T-helper 2 cell treated with Interferon-gamma antibody and Interleukin-4, amounts not matched to agents 5 μg/mL and 100 μg/mL, for 36 hours (primary cell): ENCODE measurements around the gene TMEM247.
"Not testable (repeated sequence)": the region's sequence is repeated elsewhere in the genome, so short reads cannot be mapped to it uniquely, and the experiment has no call there.

Experiments
- DNase-seq: peaks from one replicate; pipeline ENCODE4 v3.0.0; 2021; ENCODE audit warnings: low spot score
- H3K27ac Mint-ChIP-seq: one replicate; pipeline ENCODE4 v1.8.0; 2021; ENCODE audit warnings: mild to moderate bottlenecking, mixed read lengths
- H3K27me3 Mint-ChIP-seq: one replicate; pipeline ENCODE4 v1.8.0; 2021; ENCODE audit warnings: low read depth, mixed read lengths
- H3K36me3 Mint-ChIP-seq: one replicate; pipeline ENCODE4 v1.8.0; 2021; ENCODE audit warnings: low read depth, mixed read lengths
- H3K4me1 Mint-ChIP-seq: one replicate; pipeline ENCODE4 v1.8.0; 2021; ENCODE audit warnings: low read depth, mixed read lengths
- H3K4me3 Mint-ChIP-seq: one replicate; pipeline ENCODE4 v1.8.0; 2022; ENCODE audit warnings: mild to moderate bottlenecking, moderate library complexity, mixed read lengths
- H3K9me3 Mint-ChIP-seq: one replicate; pipeline ENCODE4 v1.8.0; 2021; ENCODE audit warnings: mixed read lengths

The TMEM247 gene

GRCh38 chr2:46469116-46469515, 10.2 kb upstream of the TMEM247 start:
- H3K4me1 Mint-ChIP-seq, result peaks cover 2% of the 10 kb centered on the region
- peaks cover 17% of the 10 kb centered on the region for H3K27me3 Mint-ChIP-seq
- no peak for DNase-seq
- H3K36me3 Mint-ChIP-seq, result no peaks in the 10 kb centered on the region
- no peaks in the 10 kb centered on the region for H3K9me3 Mint-ChIP-seq
- no peak overlapping the region for H3K27ac Mint-ChIP-seq
- no peak overlapping the region for H3K4me3 Mint-ChIP-seq

DNA sequence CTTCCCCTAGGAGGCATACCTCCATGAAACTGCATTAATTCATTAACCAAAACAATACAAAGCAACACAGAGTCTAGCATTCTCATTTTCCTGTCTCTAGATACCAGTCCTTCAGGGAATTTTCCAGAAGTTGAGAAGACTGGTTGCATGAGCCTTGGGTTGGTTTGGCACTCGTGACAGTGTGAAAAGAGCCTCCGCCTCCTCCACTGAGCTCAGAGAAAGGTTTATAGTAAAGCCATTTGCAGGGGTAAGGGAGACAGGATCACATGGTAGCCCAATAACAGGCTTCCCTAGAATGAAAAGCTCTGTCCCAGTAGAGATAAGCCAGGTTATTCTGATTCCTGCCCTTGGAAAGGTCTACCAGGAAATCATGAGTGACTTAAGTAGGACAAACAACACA, 9.7 kb upstream of the TMEM247 start:
- DNase-seq, result no peak
- peaks cover 2% of the 10 kb centered on the region for H3K4me1 Mint-ChIP-seq
- peaks cover 23% of the 10 kb centered on the region for H3K27me3 Mint-ChIP-seq
- H3K36me3 Mint-ChIP-seq, result no peaks in the 10 kb centered on the region
- H3K4me3 Mint-ChIP-seq, result no peak overlapping the region
- H3K9me3 Mint-ChIP-seq, result no peaks in the 10 kb centered on the region
- H3K27ac Mint-ChIP-seq, result no peak overlapping the region

DNA sequence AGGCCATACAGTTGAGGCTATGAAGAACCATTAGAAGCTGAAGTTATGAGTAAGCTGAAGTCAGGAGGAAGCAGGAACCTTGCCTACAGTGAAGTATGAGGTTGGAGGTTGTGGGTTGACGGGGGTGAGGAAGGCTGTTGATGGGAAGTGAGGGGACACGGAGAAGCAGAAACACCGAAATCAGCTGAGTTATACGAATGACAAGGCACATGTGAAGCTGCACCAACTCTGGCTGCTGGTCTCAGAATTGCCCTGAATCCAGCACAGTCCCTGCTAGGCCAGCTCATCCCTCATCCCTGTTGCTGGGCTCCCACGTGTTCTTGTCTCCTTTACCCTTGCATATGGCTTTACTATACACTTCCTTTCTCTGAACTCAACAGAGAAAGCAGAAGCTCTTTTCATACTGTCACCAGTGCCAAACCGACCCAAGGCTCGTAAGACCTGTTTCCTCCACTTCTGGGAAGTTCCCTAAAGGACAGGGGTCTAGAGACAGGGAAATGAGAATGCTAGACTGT, 9.2 kb upstream of the TMEM247 start:
- H3K4me1 Mint-ChIP-seq, result peaks cover 2% of the 10 kb centered on the region
- H3K27me3 Mint-ChIP-seq, result peaks cover 27% of the 10 kb centered on the region
- H3K9me3 Mint-ChIP-seq, result no peaks in the 10 kb centered on the region
- no peak overlapping the region for H3K27ac Mint-ChIP-seq
- DNase-seq, result no peak
- no peaks in the 10 kb centered on the region for H3K36me3 Mint-ChIP-seq
- no peak overlapping the region for H3K4me3 Mint-ChIP-seq

DNA sequence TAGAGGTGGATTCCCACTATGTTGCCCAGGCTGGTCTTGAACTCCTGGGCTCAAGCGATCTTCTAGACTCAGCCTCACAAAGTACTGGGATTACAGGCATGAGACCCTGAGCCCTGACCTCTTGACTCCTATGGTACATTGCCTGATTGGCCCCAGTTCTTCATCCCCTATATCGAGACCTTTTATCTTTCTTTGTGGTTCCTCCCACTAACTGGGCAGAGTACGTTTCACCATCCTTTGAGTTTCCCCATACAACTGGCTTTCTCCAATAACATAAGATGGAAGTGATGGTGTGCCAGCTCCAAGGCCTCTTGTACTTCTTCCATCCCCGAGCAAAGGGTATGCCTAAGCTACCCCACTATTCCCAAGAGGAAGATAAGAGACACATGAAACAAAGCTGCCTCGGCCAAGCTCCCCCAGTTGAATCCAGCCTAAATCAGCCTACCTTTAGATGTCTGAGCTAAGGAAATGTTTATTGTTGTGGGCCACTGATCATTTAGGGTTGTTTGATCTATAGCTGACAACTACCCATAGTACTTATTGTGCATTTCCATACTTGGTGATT, 8.3 kb upstream of the TMEM247 start:
- Mint-ChIP-seq H3K4me3 (no peak overlapping the region), H3K9me3 (no peaks in the 10 kb centered on the region), H3K4me1 (peaks cover 2% of the 10 kb centered on the region), H3K27me3 (peaks cover 33% of the 10 kb centered on the region), H3K36me3 (no peaks in the 10 kb centered on the region), H3K27ac (no peak overlapping the region)
- no peak for DNase-seq

- Mint-ChIP-seq H3K27me3 (peaks cover 38% of the 10 kb centered on the region), H3K4me1 (peaks cover 3% of the 10 kb centered on the region), H3K4me3 (no peak overlapping the region), H3K9me3 (peaks cover 2% of the 10 kb centered on the region), H3K27ac (no peak overlapping the region), H3K36me3 (no peaks in the 10 kb centered on the region)
- no peak for DNase-seq
Measured at GRCh38 chr2:46471697-46472096, 7.7 kb upstream of the TMEM247 start.

DNA sequence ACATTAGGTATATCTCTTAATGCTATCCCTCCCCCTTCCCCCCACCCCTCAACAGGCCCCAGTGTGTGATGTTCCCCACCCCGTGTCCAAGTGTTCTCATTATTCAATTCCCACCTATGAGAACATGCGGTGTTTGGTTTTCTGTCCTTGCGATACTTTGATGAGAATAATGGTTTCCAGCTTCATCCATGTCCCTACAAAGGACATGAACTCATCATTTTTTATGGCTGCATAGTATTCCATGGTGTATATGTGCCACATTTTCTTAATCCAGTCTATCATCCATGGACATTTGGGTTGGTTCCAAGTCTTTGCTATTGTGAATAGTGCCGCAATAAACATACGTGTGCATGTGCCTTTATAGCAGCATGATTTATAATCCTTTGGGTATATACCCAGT, 7.2 kb upstream of the TMEM247 start:
- H3K27me3 Mint-ChIP-seq, result peaks cover 40% of the 10 kb centered on the region
- H3K4me3 Mint-ChIP-seq, H3K9me3 Mint-ChIP-seq, H3K27ac Mint-ChIP-seq, H3K4me1 Mint-ChIP-seq, H3K36me3 Mint-ChIP-seq, DNase-seq: not testable (repeated sequence)

DNA sequence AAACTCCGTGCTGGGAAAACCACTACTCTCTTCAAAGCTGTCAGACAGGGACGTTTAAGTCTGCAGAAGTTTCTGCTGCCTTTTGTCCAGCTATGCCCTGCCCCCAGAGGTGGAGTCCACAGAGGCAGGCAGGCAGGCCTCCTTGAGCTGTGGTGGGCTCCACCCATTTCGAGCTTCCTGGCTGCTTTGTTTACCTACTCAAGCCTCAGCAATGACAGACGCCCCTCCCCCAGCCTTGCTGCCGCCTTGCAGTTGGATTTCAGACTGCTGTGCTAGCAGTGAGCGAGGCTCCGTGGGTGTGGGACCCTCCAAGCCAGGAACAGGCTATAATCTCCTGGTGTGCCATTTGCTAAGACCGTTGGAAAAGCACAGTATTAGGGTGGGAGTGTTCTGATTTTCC, 1.9 kb upstream of the TMEM247 start:
- Mint-ChIP-seq H3K4me3 (peak overlapping the region; percentile 0), H3K4me1 (peaks cover 17% of the 10 kb centered on the region), H3K27me3 (peaks cover 36% of the 10 kb centered on the region)
- H3K36me3 Mint-ChIP-seq, H3K9me3 Mint-ChIP-seq, H3K27ac Mint-ChIP-seq, DNase-seq: not testable (repeated sequence)

GRCh38 chr2:46477925-46478324, 1.4 kb upstream of the TMEM247 start:
- no peak for DNase-seq
- no peak overlapping the region for H3K27ac Mint-ChIP-seq
- no peaks in the 10 kb centered on the region for H3K36me3 Mint-ChIP-seq
- no peak overlapping the region for H3K4me3 Mint-ChIP-seq
- peaks cover 34% of the 10 kb centered on the region for H3K27me3 Mint-ChIP-seq
- peaks cover 4% of the 10 kb centered on the region for H3K9me3 Mint-ChIP-seq
- peaks cover 17% of the 10 kb centered on the region for H3K4me1 Mint-ChIP-seq

DNA sequence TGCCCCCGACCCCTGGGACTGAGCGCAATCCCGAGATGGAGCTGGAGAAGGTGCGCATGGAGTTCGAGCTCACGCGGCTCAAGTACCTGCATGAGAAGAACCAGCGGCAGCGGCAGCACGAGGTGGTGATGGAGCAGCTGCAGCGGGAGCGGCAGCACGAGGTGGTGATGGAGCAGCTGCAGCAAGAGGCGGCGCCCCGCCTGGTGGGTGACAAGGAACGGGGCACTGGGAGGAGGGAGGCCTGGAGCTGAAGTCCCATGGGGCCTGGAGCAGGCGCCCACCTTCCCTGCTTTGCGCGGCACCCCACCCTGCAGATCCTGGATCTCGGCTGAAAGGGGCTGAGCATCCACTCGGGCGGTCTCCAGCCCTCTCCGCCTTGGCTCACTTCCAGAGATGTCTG, 1.2 kb downstream of the TMEM247 start:
- Mint-ChIP-seq H3K36me3 (no peaks in the 10 kb centered on the region), H3K27ac (no peak overlapping the region), H3K27me3 (peaks cover 12% of the 10 kb centered on the region), H3K9me3 (peaks cover 4% of the 10 kb centered on the region), H3K4me3 (no peak overlapping the region), H3K4me1 (peaks cover 17% of the 10 kb centered on the region)
- DNase-seq, result no peak

DNA sequence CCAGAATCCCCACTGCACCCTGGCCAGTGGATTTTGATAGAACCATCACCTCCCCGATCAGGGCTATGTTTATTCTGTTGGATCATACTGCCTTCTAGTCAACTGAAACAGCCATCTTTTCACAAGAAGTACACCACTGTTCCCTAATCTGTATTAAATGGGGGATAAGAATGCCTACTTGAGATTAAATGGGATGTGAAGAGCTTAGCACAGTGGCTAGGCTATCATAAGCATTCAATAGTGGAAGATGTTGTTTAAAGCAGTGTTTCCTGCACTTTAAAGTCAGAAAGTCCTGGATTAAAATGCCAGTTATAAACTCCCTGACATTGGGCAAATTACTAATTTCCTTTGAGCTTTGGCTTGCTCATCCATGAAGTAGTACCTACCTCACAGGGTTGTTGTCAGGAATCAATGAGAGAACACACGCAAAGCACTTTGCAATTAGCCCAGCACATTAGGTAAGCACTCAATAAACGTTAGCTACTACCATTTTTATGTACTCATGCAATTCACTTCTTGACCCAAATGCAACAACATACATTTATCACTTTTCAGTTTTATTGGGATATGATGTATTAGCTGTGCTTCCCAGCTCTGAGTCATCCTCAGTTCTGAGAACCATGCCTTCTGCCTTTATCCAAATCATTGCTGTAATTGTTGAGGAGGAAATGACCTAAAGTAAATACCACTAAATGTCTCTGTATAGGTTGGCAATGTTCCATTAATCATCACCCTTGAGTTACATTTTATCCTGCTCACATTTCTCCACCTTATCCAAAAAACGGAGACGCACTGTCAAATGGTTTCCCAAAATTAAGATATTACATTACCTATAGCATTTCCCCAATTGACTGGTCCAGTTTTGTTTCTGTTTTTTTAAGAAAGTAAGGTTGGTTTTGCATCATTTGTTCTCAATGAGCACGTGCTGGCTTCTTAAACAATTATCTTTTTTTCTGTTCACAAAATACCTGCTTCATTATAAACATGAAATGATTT, 2.1 kb downstream of the TMEM247 start:
- Mint-ChIP-seq H3K36me3 (no peaks in the 10 kb centered on the region), H3K4me3 (no peak overlapping the region), H3K27me3 (peaks cover 6% of the 10 kb centered on the region), H3K9me3 (peaks cover 3% of the 10 kb centered on the region), H3K27ac (no peak overlapping the region), H3K4me1 (peaks cover 17% of the 10 kb centered on the region)
- DNase-seq, result no peak

DNA sequence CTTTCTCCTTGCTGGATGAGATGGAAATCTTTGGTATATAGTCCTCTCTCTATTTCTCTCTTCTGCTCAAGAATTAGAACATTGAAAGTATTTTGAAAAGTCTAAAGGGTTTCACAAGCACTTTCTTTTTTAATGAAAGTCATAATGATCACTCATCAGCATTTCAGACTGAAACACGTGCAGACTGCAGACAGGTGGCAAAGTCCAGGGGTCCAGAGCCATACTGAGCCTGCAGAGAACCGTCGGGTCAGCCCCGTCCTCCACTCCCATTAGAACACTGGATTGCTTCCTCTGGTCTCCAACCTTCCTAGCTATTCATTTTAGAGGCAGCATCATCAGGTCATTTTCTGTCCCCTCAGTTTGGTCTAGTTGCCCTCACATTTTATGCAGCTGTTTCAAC, 3.1 kb downstream of the TMEM247 start:
- Mint-ChIP-seq H3K4me1 (peaks cover 7% of the 10 kb centered on the region), H3K4me3 (no peak overlapping the region), H3K27me3 (peaks cover 2% of the 10 kb centered on the region), H3K27ac (no peak overlapping the region), H3K36me3 (no peaks in the 10 kb centered on the region), H3K9me3 (no peaks in the 10 kb centered on the region)
- no peak for DNase-seq

DNA sequence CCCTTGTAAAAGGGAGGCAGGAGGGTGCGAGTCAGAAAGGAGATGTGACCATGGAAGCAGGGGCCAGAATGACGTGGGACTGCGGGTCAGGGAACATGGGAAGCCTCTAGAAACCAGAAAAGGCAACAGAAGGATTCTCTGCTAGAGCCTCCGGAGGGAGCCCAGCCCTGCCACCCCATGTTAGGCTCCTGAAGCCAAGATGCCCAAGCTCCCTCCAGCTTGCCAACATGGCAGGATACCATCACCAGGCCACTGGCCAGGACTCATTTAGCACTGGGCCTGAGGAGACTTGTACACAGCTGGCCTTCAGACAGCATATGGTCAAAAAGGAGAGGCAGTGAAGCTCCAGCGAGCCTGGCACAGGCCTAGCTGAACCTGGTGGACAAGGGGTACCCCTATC, 5.6 kb downstream of the TMEM247 start:
- H3K4me1 Mint-ChIP-seq, result peaks cover 4% of the 10 kb centered on the region
- peaks cover 2% of the 10 kb centered on the region for H3K27me3 Mint-ChIP-seq
- no peak overlapping the region for H3K27ac Mint-ChIP-seq
- DNase-seq, result no peak
- H3K9me3 Mint-ChIP-seq, result no peaks in the 10 kb centered on the region
- H3K36me3 Mint-ChIP-seq, result no peaks in the 10 kb centered on the region
- no peak overlapping the region for H3K4me3 Mint-ChIP-seq

- no peaks in the 10 kb centered on the region for H3K9me3 Mint-ChIP-seq
- DNase-seq, result no peak
- H3K27me3 Mint-ChIP-seq, result peaks cover 2% of the 10 kb centered on the region
- no peaks in the 10 kb centered on the region for H3K36me3 Mint-ChIP-seq
- H3K4me1 Mint-ChIP-seq, result peaks cover 4% of the 10 kb centered on the region
- no peak overlapping the region for H3K27ac Mint-ChIP-seq
- H3K4me3 Mint-ChIP-seq, result no peak overlapping the region
Measured at GRCh38 chr2:46486436-46486835, 7.1 kb downstream of the TMEM247 start.

DNA sequence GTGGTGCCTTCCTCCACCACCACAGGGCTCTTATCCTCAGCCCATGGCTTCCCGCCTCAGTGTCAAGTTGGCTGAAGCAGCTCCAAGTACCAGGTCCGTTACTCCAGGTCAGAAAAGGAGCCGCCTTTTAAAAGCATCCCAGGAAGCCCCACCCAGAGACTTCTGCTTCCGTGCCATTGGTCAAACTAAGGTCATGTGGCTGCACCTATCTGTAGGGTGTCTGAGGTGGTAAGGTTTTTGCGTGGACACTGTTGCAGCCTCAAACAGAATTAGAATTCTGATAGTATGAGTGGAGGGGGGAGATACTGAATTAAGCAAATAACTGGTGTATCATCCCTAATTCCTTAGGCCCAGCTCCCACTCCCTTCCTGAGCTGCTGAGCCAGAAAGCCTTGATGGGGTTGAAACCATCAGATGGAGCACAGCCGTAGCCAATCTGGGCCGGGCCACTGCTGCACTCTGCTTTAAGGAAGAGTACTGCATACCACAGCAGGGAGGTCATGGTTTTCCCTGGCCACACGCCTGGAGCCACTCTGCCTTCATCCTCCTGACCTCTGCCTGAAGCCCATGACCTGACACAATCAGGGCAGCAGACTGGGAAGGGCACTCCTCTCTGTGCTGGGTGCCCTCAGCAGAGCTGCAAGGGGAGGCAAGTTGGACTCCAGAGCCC, 8.4 kb downstream of the TMEM247 start:
- no peak for DNase-seq
- Mint-ChIP-seq H3K27ac (no peak overlapping the region), H3K9me3 (no peaks in the 10 kb centered on the region), H3K4me1 (no peaks in the 10 kb centered on the region), H3K36me3 (no peaks in the 10 kb centered on the region), H3K4me3 (no peak overlapping the region), H3K27me3 (peaks cover 2% of the 10 kb centered on the region)
